Right atrium auricular region (tissue), 2 donors: ENCODE measurements around the gene RAB5IF. TPM values are rescaled to one million over a fixed set of nuclear protein-coding genes. Genes with fewer than 3 reads are reported as not detected.
A peak's percentile ranks its signal among the peaks of the same experiment; 100 is the strongest.
"Not testable (repeated sequence)": the region's sequence is repeated elsewhere in the genome, so short reads cannot be mapped to it uniquely, and the experiment has no call there.

Source experiments
- DNase-seq: peaks from one replicate; pipeline ENCODE4 v3.0.0-alpha.2; 2019; ENCODE audit warnings: low spot score
- H3K27ac ChIP-seq, 2 donors: fragments of 200-600 bp; sonication (generic); 1 replicate in 1 of 2; 2 replicates in 1 of 2; pipeline ENCODE4 v1.5.1; 2016 to 2019
- H3K27me3 ChIP-seq, 2 donors: fragments of 200-600 bp; sonication (generic); one replicate each; pipeline versions ENCODE4 v1.5.1 to v1.6.0; 2017 to 2019
- H3K36me3 ChIP-seq: fragments of 200-600 bp; sonication (generic); one replicate; pipeline ENCODE4 v1.5.1; 2016
- H3K4me1 ChIP-seq, 2 donors: fragments of 200-600 bp; sonication (generic); one replicate each; pipeline versions ENCODE4 v1.5.1 to v1.6.0; 2017 to 2019
- H3K4me3 ChIP-seq, 2 donors: fragments of 200-600 bp; sonication (generic); 1 replicate in 1 of 2; 2 replicates in 1 of 2; pipeline ENCODE4 v1.5.1; 2017 to 2019; ENCODE audit warnings: mild to moderate bottlenecking in 1 of 2, moderate library complexity in 1 of 2
- H3K9me3 ChIP-seq, 2 donors: fragments of 200-600 bp; sonication (generic); one replicate each; pipeline ENCODE4 v1.5.1; 2019
- total RNA-seq, 2 donors: library from RNA; depleted of rRNA; stranded (reverse); fragments of >200 nt; gene quantifications; one replicate each; pipeline ENCODE4 v1.1.0, GENCODE V29; 2016
- TF ChIP-seq, protein P1 (sequence below), 2 donors: fragments of 200-600 bp; sonication (generic); IDR thresholded peaks; one replicate each; pipeline ENCODE4 v1.5.1; 2019; ENCODE audit warnings: antibody characterized with exemption in 2 of 2

The RAB5IF gene
- total RNA-seq, 2 donors from 2014 or later, result 70.9 to 83.0 TPM

DNA sequence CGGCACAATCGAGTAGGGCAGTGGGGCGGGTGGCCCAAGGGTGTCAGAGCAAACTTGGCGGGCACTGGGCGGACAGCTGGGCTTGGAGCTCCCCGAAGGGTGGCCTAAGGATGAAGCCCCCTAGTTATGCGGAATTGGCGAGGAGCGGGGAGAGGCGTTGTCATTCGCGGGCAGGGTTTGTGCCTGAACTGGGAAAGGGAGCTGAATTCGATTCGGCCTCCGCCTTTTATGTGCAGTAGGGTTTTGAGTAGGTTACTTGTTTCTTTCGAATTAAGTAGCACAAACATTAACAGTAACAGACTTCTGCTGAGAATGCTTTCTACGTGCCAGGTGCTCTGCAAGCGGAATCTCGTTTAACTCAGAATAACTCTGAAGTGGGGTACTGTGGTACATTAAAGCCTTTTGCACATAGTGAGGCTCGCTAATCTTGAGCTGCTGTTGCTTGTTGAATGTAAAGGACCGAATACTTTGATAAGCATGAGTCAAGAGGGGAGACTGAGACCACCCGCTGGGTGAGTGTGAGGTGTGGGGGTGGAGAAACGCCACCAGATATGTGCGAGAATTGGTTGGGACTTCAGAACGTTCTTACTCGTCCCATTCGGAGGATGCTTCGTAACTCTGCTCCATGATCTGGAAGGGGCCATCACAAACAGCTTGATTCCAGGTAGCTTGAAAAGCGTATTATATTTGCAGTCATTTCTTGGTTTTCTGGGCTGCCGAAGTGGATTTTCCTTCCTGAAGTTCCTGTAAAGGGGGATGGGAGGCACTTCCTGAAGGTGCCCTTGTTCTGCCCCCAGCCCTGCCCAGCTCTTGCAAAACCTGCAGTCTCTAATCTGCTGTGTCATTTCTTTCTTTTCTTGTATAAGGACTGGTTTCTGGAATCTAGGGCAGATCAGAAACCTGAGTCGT is 833 bp downstream of the RAB5IF start:
- H3K4me3 ChIP-seq, result peak overlapping the region; percentile 85 to 89
- peaks cover 0 to 25% of the 10 kb centered on the region in 2 donors for H3K4me1 ChIP-seq
- no peak for DNase-seq
- peaks cover 35% of the 10 kb centered on the region for H3K36me3 ChIP-seq
- peak overlapping the region; percentile 79 to 86 for H3K27ac ChIP-seq
- TF ChIP-seq, protein P1, sequence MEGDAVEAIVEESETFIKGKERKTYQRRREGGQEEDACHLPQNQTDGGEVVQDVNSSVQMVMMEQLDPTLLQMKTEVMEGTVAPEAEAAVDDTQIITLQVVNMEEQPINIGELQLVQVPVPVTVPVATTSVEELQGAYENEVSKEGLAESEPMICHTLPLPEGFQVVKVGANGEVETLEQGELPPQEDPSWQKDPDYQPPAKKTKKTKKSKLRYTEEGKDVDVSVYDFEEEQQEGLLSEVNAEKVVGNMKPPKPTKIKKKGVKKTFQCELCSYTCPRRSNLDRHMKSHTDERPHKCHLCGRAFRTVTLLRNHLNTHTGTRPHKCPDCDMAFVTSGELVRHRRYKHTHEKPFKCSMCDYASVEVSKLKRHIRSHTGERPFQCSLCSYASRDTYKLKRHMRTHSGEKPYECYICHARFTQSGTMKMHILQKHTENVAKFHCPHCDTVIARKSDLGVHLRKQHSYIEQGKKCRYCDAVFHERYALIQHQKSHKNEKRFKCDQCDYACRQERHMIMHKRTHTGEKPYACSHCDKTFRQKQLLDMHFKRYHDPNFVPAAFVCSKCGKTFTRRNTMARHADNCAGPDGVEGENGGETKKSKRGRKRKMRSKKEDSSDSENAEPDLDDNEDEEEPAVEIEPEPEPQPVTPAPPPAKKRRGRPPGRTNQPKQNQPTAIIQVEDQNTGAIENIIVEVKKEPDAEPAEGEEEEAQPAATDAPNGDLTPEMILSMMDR (IDR thresholded peaks at IDR 0.05), result no peak
- H3K27me3 ChIP-seq, result no peaks in the 10 kb centered on the region
- no peaks in the 10 kb centered on the region for H3K9me3 ChIP-seq

DNA sequence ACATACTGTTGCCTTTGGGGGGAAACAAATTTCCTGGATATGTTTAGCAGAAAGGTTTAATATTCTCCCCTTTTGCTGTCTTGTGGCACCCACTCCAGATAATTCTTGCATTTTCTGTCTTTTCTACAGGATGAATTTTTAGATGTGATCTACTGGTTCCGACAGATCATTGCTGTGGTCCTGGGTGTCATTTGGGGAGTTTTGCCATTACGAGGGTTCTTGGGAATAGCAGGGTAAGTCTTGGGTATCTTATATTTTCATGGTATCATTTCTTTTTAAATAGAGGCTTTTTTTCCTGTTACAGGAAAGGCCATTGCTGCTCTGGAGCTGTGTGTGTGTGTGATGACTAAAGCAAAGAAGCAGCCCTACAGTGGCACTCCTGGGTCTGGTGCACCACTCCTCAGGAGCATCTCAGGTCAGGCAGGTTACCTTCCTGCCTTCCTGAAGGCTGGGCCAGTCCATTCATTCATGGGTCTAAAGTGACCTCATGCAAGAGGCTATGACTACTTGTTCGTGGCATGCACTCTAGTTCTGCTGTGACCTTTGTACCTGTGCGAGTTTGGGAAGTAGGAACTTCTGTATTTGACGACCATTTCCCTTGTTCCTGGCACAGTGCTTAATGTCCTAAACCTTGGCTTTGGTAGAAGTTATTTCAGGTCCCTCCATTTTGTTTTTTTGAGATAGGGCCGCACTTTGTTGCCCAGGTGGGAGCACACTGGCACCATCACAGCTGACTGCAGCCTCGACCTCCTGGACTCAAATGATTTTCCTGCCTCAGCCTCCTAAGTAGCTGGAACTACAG is 2.2 kb downstream of the RAB5IF start:
- TF ChIP-seq, protein P1 (IDR thresholded peaks at IDR 0.05), result no peak
- H3K27ac ChIP-seq, result no peak overlapping the region
- no peak for DNase-seq

DNA sequence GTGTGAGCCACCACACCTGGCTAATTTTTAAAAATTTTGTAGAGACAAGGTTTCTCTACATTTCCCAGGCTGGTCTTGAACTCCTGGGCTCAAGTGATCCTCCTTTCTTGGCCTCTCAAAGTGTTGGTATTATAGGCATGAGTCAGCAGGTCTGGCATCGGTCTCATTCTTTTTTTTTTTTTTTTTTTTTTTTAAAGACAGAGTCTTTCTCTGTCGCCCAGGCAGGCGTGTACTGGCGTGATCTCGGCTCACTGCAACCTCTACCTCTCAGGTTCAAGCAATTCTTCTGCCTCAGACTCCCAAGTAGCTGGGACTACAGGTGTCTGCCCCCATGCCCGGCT is 2.8 kb downstream of the RAB5IF start:
- H3K27ac ChIP-seq, H3K27me3 ChIP-seq, DNase-seq, H3K9me3 ChIP-seq, H3K4me3 ChIP-seq: not testable (repeated sequence)
- Histone ChIP-seq H3K36me3 (peaks cover 54% of the 10 kb centered on the region), H3K4me1 (peaks cover 0 to 25% of the 10 kb centered on the region in 2 donors)

More for the DNA sequence above, 2.2 kb downstream of the RAB5IF start:
- no peaks in the 10 kb centered on the region for H3K9me3 ChIP-seq
- H3K36me3 ChIP-seq, result peaks cover 48% of the 10 kb centered on the region
- peaks cover 0 to 25% of the 10 kb centered on the region in 2 donors for H3K4me1 ChIP-seq
- H3K27me3 ChIP-seq, result no peaks in the 10 kb centered on the region
- H3K4me3 ChIP-seq, result no peak overlapping the region

DNA sequence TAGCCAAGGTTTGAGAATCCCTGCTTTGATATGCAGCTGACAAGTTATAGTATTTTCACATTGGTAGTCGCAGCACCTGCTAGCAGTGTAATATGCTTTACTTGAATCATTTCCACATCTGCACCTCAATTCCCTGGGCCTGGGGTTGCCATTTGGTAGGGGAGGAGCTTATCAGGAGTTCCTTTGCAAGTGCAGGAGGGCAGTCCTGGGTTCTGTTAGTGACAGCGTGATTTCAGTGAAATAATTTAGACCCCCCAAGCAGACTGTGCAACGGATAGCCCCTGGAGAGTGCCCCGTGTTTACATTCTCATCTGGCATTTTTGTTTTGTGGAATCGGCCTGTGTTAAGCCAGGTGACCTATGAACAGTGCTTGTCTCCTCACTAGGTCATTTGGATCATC is 6.0 kb downstream of the RAB5IF start:
- TF ChIP-seq, protein P1 (IDR thresholded peaks at IDR 0.05), result no peak
- Histone ChIP-seq H3K27me3 (no peaks in the 10 kb centered on the region), H3K36me3 (peaks cover 70% of the 10 kb centered on the region), H3K9me3 (no peaks in the 10 kb centered on the region), H3K4me3 (no peak overlapping the region), H3K4me1 (peaks cover 0 to 14% of the 10 kb centered on the region in 2 donors), H3K27ac (no peak overlapping the region)
- DNase-seq, result no peak

GRCh38 chr20:36613974-36614373 is 8.4 kb downstream of the RAB5IF start:
- Histone ChIP-seq H3K4me3 (no peak overlapping the region), H3K27ac (no peak overlapping the region), H3K27me3 (no peaks in the 10 kb centered on the region), H3K36me3 (peaks cover 58% of the 10 kb centered on the region), H3K4me1 (no peaks in the 10 kb centered on the region), H3K9me3 (no peaks in the 10 kb centered on the region)
- TF ChIP-seq, protein P1 (IDR thresholded peaks at IDR 0.05), result no peak
- DNase-seq, result no peak
